GM18508 (cell line): ENCODE data around the gene FTCD.

Experiments
- ATAC-seq: cut with Tn5 transposase; IDR thresholded peaks from one replicate; pipeline ENCODE4 v1.9.1; 2021; ENCODE audit warnings: moderate number of reproducible peaks; ENCODE audit not compliant: insufficient read depth, unreplicated experiment

The FTCD gene

GRCh38 chr21:46097336-46098293 is 57.8 kb downstream of the FTCD start, which contains the start of gene COL6A2:
Gene COL6A2, plus strand, starts transcription at chr21:46098112.
- ATAC-seq = no peak

GRCh38 chr21:46096596-46097335 is 58.6 kb downstream of the FTCD start:
- ATAC-seq = no peak

GRCh38 chr21:46095814-46096595 is 59.4 kb downstream of the FTCD start:
- no peak for ATAC-seq

DNA sequence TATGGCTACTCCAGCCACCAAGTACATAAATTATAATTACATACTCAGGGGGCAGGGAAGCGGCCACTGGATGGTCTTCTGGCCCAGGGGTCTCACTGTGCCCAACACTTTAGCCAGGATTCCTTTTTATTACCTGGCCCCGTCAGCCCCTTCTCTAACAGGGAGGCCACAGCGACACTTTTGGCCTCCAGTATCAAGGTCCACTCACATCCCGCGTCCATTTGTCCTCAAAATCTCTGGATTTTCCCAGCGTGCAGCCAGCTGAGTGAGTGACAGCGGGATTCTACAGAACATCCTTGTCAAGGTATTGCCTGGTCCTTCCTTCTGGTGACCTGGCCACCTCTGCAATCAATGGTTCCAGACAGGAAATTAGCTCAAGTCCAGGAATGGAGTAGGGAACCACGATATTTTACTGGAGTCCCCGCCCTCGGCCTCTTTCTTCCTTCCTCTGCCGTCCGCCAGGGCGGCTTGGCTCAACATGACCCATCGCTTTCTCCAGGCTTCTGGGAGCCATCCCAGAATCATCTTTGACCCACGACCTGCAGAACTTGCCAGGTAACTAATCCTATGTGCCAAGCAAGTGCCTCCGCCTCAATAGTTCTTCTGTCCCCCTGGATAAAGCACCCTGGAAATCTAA is 60.2 kb downstream of the FTCD start:
- ATAC-seq = no peak

- no peak for ATAC-seq
Observed at GRCh38 chr21:46094401-46095082, 60.8 kb downstream of the FTCD start.

- ATAC-seq = no peak
Observed at GRCh38 chr21:46093668-46094400, 61.5 kb downstream of the FTCD start.

GRCh38 chr21:46092811-46093667 is 62.3 kb downstream of the FTCD start:
- no peak for ATAC-seq

- ATAC-seq = no peak
Observed at GRCh38 chr21:46092026-46092764, 63.2 kb downstream of the FTCD start.

DNA sequence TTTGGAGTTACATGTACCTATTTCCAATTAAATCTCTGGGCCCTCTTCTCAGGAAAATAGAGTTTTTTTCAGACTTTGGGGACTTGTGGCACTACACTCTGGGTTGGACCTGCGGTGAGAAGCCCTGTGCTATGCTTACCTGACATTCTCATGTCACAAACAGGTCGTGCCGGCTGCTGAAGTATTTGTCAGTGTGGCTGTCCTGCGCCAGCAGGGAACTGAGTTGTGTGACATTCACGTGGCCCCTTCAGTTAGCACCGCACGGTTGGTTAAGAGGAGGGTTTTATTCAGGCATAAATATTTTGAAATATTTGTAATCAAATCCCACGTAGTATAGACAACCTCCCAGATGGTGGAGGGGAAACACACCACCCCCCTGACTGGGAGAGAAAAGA is 63.8 kb downstream of the FTCD start:
- ATAC-seq = no peak

GRCh38 chr21:46091118-46091517 is 64.3 kb downstream of the FTCD start:
- ATAC-seq = no peak

DNA sequence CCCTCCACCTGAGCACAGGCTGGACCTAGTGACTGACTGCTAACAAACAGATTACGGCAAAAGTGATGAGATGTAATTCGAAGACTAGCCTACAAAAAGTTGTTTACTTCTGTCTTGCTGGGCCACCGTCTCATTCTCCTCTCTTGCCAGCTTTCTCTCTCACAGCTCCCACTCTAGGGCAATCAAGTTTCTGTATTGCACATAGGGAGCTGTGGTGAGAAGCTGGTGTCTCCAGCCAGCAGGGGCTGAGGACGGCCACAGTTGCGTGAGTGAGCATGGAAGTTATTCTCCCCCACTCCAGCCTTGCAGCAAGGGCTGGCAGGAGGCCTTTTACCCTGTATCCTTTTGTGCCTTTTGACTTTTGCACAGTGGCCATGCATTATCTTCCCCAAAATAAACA is 66.1 kb downstream of the FTCD start:
- no peak for ATAC-seq

DNA sequence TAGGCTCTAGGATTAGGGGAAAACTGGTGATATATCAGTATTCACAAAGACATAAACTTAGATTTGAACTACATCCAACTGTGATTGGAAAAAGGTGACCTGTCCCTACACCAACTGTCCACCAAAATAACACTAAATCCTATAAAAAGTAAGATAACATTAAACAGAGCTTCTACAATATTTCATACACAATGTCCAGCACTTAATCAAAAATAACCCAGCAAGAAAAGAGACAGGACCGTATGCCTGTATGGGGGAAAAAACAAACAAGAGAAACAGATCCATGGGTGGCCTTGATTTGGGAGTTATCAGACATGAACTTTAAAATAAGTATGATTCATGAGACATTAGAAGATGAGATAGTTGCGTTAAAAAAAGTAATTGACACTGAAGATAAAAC is 67.2 kb downstream of the FTCD start:
- no peak for ATAC-seq

DNA sequence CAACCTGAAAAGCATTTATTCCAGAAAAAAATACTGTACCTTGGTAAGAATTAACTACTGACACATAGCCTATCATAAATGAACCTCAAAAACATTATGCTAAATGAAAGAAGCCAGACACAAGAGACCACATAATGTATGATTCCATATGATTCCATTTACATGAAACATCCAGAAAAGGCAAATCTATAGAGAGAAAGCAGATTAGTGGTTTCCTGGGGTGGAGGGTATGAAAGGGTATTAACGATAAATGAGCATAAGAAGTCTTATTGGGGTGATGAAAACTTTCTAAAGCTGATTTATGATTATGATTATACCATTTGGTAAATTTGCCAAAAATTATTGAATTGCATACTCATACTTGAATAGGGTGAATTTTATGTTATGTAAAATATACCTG is 67.7 kb downstream of the FTCD start:
- ATAC-seq = no peak
